ENCODE results near the gene SRGAP2C.
"Not testable (repeated sequence)": the region's sequence is repeated elsewhere in the genome, so short reads cannot be mapped to it uniquely, and the experiment has no call there.

Gene SRGAP2C

DNA sequence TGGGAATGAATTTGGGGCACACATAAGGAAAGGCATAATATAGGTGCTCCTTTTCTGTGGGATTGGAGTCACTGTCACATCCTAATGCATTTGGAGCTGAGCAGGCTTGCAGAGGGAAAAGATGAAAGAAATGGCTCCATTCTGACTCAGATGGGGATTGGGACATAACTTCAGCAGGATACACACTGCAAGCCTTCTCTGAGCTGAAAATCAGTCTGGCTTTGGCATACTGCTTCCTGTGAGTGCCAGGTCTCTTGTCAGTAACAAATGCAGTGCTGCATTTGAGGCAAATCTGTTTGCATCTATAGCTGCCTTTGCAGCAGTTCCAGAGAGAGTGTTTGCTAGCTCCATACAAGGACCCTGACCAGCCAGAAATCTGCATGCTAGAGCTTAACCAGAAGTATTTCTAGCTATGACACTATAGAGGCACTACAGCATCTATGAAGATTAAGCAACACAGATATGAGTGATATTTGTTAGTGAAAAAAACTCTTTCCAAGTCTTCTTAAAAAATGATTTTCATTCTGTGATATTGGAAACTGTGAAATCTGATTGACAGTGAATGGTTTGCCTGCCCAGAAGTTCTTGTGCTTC lies 98.9 kb downstream of the SRGAP2C start:
- DNase-seq, result not testable (repeated sequence)

DNA sequence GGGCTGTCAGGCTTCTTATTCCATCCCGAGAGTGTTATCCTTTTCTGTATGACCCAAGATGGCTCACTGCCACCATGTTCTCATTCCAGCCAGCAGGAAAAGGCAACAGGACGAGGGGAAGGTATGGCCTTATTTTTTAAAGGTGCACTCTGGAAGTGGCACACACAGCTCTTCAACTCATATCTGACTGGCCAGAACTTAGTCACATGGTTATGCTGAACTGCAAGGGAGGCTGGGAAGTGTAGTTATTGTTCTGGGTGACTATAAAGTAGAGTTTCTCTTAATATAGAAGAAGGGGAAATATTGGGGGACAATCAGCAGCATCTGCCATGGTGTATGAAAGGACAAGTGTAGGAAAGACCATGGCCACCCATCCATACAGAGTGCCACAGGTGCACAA lies 107.8 kb downstream of the SRGAP2C start:
- not testable (repeated sequence) for DNase-seq

DNA sequence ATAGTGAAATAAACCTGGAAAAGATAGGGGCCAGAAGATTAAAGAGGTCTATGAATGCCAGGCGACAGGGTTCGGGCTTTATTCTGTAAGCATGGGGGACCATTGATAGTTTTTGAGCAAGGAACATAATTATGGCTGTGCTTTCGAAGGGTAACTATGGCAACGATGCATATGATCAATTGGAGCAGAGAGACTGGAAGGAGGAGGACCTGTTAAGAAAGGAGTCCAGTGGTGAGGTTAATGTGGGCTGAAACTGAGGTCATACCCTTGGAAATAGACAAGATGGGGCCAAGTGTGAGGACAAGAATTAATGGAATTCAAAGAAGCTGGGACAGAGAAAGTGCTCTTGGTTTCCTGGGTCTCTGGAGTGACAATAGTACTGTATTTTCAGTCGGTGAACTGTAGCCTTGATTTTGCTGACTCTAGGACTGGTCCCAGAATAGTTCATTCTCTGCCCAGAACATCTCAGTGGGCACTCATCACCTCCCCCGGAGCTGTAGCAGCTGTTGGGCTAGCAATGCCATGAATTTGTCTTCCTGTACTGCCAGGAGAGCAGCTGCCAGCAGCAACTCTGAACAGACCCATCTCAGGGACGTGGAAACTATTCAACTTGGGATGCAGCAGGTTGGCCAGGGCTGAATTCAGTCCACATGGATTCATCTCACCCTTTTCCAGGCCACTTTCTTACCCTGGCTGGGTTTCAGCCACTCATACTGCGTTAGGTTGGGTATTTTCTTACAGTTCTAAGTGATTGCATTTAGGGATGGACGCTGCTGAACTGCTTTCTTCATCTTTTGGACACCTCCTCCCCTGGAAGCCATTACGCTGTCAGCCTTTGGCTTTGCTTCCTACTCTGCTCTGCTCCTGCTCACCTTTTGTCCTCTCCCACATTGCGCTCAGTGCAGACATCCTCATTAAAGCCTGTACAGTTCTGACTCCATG lies 108.8 kb downstream of the SRGAP2C start:
- DNase-seq, result not testable (repeated sequence)

DNA sequence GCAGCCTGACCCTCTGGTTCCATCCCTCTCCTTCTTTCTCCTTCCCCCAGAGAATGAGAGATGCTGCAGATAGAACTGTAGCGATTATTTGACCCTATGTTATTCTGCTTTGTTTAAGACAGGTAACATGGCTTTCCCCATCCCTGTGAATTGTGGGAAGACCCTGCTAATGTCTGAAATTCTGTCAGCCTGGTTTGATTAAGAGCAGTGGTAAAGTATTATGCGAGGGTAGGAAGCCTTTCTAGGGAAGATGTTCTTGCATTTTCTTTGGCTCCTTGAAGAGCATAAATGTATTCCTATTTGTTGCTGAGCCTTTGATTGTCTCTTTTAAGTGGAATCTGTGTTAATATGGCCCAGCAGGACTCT lies 109.4 kb downstream of the SRGAP2C start:
- not testable (repeated sequence) for DNase-seq

GRCh38 chr1:121296563-121296962 lies 111.8 kb downstream of the SRGAP2C start:
- not testable (repeated sequence) for DNase-seq

- DNase-seq, result not testable (repeated sequence)
Measured at GRCh38 chr1:121298529-121298928, 113.8 kb downstream of the SRGAP2C start.

DNA sequence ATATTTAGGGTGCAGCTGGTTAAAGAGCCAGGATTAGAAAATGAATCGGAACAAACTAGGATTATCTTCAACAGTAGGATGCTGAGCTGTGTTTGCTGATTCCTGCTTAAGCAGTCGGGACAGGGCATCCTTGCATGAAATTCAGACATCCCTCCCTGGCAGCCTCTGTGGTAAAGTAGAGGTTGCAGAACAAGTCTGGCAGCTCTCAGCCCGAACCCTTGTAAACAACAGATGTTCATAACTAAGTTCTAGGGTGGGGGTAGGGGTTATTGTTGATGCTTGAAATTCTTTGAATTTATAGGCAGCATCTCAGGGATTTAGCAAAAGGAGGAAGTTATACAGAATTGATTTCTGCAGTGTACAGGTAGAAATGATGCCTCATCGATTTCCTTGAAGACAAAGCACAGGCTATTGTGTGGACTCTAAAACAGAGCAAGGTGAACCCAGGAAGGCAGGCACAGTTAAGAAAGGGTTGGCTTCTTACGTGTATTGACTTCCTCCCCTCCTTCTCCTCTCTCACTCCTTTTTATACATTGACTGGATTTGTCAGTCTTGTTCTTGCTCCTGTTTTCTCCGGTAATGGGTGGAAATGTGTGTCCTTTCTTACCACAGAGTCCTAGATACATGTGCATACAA lies 114.9 kb downstream of the SRGAP2C start:
- DNase-seq, result not testable (repeated sequence)

DNA sequence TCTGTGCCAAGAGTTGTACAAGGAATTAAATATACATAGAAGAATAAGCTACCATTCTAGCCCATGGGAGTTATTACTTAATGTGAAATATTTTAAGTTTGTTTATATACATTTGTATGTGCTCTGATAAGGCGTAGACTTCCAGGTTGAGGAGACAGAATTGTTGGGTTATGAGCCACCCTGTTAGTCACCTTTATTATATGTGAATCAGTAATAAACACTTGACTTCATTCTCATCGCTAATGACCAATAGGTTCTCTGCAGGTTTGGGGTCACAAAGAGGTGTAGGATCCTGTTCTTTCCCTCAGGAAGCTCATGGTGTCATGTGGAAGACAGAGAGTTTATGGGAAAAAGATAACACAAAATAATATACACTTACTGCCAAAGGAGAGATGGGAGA lies 117.1 kb downstream of the SRGAP2C start:
- DNase-seq, result not testable (repeated sequence)

DNA sequence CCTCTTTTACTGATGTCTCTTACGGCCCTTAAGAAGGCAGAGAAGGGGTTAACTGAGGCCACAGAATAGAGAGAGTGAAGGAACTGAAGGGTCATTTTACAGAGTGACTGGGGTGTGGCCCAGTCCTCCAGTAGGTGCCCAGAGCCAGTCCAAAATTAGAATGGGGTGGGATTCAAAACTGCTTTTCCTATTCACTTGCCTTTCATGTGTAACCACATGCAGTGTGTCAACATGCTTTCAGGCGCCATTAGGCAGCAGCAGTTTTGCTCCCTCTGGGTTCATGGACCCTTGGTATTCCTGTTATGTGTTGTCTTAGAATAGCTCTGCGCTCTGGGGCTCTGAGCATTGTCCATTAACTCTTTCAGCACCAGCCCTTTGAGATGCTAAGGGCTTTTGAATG lies 123.0 kb downstream of the SRGAP2C start:
- DNase-seq, result not testable (repeated sequence)

DNA sequence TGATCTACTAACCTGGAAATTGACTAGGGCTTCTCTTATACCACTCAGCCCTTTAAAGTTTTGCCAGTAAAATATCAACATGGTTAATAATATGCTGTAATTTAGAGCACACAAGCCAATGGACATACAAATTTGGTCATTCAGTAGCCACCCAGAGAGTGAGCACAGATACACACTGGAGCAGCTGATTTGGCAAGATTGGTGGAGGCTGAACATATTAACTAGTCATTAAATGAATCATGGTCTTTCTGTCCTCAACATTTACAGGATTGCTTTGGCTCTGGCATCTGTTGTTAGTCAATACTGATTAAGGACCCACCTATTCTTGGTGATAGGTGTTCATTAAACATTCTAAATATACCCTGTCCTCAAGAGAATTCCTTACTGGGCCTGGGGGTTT lies 130.7 kb downstream of the SRGAP2C start:
- DNase-seq, result not testable (repeated sequence)

- DNase-seq, result not testable (repeated sequence)
Measured at GRCh38 chr1:121316081-121316480, 131.3 kb downstream of the SRGAP2C start.

DNA sequence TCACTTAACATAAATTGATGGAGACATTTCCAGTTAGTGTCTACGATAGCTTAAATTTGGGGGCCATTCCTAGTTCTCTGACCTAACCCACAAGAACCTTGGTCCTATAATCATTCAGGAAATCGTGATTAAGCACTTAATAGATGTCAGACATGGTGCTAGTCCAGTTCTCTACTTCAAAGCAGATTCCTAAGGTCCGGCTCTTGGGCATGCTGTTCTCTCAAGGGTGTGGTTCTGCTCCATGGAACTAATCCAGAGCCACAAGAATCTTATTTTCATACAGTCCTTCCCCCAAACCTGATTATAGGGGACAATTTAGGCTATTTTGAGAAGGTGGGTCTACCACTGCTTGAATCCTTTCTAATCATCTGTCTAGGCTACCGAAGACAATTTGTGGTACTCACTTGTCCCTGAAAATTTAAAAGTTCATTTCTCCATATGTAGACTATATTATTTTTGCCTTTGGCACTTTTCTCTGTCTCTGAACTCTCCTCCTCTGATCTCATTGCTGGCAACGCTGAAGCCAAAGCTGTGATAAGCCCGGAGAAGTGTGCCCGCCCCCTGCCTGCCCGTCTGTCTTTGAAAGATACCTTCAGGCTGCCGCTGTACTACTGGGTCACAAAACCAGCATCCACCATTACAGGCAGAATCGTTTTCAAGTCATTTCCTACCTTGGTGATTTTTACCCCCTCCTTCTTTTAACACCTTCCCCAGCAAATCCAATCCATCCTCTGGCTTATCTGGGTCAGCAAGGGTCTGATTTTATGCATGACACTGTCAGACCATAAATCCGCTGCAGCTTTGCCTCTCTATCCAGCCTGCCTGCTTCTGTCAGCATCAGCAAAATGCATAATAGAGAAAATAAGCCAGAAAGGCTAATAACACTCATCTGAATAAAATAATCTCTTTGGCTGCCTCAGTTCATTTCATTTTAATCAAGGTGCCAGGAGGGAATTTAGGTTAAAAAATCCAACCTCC lies 133.0 kb downstream of the SRGAP2C start:
- not testable (repeated sequence) for DNase-seq

DNA sequence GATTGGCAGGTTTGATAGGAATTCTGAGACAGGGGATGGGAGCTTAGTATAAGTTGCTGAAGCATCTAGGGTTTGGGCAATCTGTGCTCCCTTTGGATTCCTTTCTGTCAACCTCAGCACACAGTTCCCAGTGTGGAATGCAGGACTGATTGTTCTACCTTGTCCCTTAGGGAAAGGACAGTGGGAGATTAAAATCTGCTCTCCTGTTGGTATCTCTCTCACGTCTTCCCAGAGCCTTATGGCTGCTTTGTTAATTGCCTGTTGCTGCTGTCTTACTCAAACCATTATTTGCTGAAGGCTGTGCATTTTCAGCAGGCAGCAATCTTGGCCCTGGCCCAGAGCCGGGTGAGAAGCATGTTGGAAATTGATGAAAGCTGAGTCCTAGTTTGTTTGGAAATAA lies 133.9 kb downstream of the SRGAP2C start:
- DNase-seq, result not testable (repeated sequence)

GRCh38 chr1:121321660-121322059 lies 136.9 kb downstream of the SRGAP2C start:
- DNase-seq, result not testable (repeated sequence)

DNA sequence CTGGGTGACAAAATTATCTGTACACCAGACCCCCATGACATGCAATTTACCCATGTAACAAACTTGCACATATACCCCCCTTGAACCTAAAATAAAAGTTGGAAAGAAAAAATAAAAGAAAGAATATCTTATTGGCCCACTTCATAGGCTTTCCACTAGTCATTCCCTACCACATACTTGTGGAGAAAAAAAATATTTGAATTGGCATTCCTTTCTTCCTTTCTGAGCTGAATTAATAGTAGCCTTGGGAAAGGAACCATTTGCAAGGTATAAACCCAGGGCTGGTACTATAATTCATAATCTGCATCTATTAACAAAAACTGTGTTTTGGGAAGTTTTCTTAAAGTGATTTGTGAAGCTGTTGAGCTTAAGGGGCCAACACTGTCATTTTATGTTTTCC lies 140.0 kb downstream of the SRGAP2C start:
- not testable (repeated sequence) for DNase-seq

DNA sequence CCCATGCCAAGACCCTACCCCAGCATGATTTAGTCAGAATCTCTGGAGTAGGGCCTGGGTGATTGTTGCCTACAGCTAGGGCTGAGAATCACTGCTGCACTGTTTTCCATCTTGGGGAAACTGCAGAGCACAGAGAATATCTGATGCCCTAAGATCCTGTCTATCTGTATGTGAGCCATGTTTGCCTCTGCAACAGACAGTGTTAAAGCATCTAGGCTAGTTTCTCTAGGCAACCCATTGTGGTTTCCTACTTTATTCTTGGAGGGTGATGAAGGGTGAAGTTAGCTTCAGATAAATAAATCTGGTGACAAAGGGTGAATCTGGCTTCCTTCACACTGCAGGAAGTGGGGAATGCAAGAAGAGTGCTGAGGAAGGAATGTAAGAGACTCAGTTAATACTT lies 147.4 kb downstream of the SRGAP2C start:
- not testable (repeated sequence) for DNase-seq

- not testable (repeated sequence) for DNase-seq
Measured at GRCh38 chr1:121332599-121333562, 148.1 kb downstream of the SRGAP2C start.

DNA sequence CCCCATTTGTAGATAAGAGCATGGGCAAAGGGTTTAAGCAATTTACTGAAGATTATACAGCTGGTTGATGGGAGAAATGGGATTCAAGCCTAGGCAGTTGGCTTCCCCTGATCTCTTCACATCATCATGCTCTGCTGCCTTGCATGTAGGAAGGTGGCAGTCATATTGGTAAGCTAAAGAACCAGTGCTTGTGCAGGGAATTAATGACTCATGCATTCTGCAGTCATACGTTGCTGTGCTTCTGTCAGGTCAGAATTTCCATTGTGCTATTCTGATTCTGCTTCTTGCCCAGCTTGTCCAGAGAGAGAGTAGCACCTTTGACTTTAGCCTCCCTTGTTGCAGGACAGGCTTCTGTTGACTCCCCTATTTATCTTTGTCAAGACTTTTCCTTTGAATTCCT lies 153.2 kb downstream of the SRGAP2C start:
- DNase-seq, result not testable (repeated sequence)

GRCh38 chr1:121339611-121340010 lies 154.8 kb downstream of the SRGAP2C start:
- not testable (repeated sequence) for DNase-seq

DNA sequence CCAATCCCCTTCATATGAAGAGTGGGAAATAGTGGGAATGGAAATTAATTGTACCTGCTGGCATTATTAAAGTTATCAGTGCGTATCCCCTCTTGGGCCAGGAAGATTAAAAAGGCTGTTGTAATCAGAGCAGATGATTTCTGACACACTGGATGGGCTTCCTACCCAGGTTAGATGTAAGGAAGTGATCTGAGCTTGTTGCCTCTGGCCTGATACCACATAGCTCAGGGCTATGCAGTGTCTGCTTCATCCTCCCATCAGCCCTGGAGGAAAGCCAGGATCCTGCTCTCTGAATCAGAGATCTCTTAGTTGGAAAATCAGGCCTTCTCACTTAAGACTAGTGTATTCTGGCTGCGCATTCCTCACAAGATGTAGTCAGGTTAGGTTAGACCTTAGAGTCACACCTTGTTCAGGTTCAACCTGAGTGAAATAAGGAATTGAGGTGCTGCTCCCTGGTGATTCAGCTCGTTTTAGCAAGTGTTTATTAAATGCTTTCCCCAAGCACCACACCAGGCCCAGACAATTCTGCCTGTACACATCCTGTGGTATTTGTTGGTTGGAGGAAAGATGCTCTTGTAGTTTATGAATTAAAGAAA lies 158.6 kb downstream of the SRGAP2C start:
- not testable (repeated sequence) for DNase-seq

DNA sequence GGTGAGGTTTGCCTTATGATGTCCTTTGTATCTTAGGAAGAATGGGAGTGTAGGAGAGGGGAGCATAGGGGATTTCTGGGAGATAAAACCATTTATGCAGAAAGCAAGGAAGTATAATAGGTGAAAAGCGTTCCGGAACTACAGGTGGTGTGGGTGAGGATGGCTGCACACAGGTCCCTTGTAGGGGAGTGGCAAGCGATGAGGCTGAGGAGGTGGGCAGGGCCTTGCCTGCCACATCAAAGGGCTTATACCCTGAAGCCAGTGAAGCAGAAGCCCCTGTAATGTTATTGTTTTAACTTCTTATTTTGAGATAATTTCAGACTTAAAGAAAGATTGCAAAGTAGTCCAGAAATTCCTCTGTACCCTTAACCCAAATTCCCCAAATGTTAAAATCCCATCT lies 159.6 kb downstream of the SRGAP2C start:
- not testable (repeated sequence) for DNase-seq

Data from NCI-H187 treated with DMSO at 0.1 percent for 48 hours (cell line).